Activated CD4-positive, alpha-beta T cell treated with anti-CD3 and anti-CD28 coated beads, Interleukin-2, Interleukin-4, amounts not matched to agents 100 ng/mL and 50 ng/mL, durations not matched to agents 16 hours and 8 hours (primary cell): ENCODE measurements around the gene MEGF6.

ENCODE experiments used
- DNase-seq: peaks from one replicate; pipeline ENCODE4 v3.0.0-alpha.2; 2020; ENCODE audit warnings: low spot score

The MEGF6 gene

GRCh38 chr1:3457910-3458883 is 153.1 kb downstream of the MEGF6 start:
- DNase-seq: no peak

- DNase-seq: no peak
These were observed 154.1 kb downstream of the MEGF6 start for GRCh38 chr1:3456964-3457909.

GRCh38 chr1:3456449-3456963 is 154.8 kb downstream of the MEGF6 start:
- no peak for DNase-seq

GRCh38 chr1:3455670-3456448 is 155.4 kb downstream of the MEGF6 start:
- DNase-seq: no peak

- no peak for DNase-seq
These were observed 156.3 kb downstream of the MEGF6 start for GRCh38 chr1:3454811-3455618.

- peak; percentile 7 for DNase-seq
These were observed 157.2 kb downstream of the MEGF6 start, which contains the start of gene ARHGEF16 for GRCh38 chr1:3453891-3454810. ARHGEF16 (plus strand) TSS chr1:3454665; CDS start chr1:3463085, 8,420 bp downstream.

- DNase-seq: peak; percentile 71
These were observed 158.0 kb downstream of the MEGF6 start for GRCh38 chr1:3453203-3453761.

GRCh38 chr1:3452866-3453175 is 158.5 kb downstream of the MEGF6 start:
- DNase-seq: no peak

GRCh38 chr1:3451994-3452865 is 159.1 kb downstream of the MEGF6 start:
- no peak for DNase-seq

- DNase-seq: no peak
These were observed 160.3 kb downstream of the MEGF6 start for GRCh38 chr1:3450983-3451382.

GRCh38 chr1:3450202-3450863 is 161.0 kb downstream of the MEGF6 start:
- no peak for DNase-seq

- DNase-seq: no peak
These were observed 166.6 kb downstream of the MEGF6 start for GRCh38 chr1:3444736-3445135.

GRCh38 chr1:3444298-3444697 is 167.0 kb downstream of the MEGF6 start:
- no peak for DNase-seq

GRCh38 chr1:3443807-3444206 is 167.5 kb downstream of the MEGF6 start:
- no peak for DNase-seq

- DNase-seq: no peak
These were observed 168.4 kb downstream of the MEGF6 start for GRCh38 chr1:3442901-3443300.

GRCh38 chr1:3442331-3442730 is 169.0 kb downstream of the MEGF6 start:
- no peak for DNase-seq

GRCh38 chr1:3441880-3442279 is 169.4 kb downstream of the MEGF6 start:
- no peak for DNase-seq

GRCh38 chr1:3441410-3441847 is 169.9 kb downstream of the MEGF6 start:
- DNase-seq: no peak
